Large intestine (tissue), 3 donors: ENCODE data around the gene TEX22. TPM values are rescaled to one million over a fixed set of nuclear protein-coding genes. Genes with fewer than 3 reads are reported as not detected.

Experiments used
- DNase-seq, 2 donors: peaks; one replicate each; pipeline versions ENCODE4 v3.0.0 to v3.0.0-alpha.2; 2013
- H3K27ac ChIP-seq: one replicate; pipeline ENCODE4 v1.5.1; 2013; ENCODE audit warnings: low read length
- H3K27me3 ChIP-seq: 2 replicates; pipeline ENCODE4 v1.6.1; 2013; ENCODE audit warnings: low read length; ENCODE audit not compliant: control insufficient read depth, insufficient read depth
- H3K36me3 ChIP-seq: 2 replicates; pipeline ENCODE4 v1.6.1; 2013; ENCODE audit warnings: low read length; ENCODE audit not compliant: control insufficient read depth, insufficient read depth
- H3K4me1 ChIP-seq: one replicate; pipeline ENCODE4 v1.6.1; 2013; ENCODE audit warnings: low read length; ENCODE audit not compliant: control insufficient read depth, insufficient read depth
- H3K4me3 ChIP-seq: one replicate; pipeline ENCODE4 v1.5.1; 2013; ENCODE audit warnings: low read length
- H3K9me3 ChIP-seq: one replicate; pipeline ENCODE4 v1.6.1; 2013; ENCODE audit warnings: mild to moderate bottlenecking, low read depth, low read length, moderate library complexity; ENCODE audit not compliant: control insufficient read depth
- WGBS: methylation state at CpG from one replicate; pipeline ENCODE4 v1.1.5; 2013; ENCODE audit warnings: low lambda C conversion rate; ENCODE audit not compliant: insufficient coverage; 5-methylcytosine and 5-hydroxymethylcytosine counted together
- polyA plus RNA-seq: library from polyadenylated mRNA; unstranded; fragments of 120-200 nt; gene quantifications from one replicate; pipeline ENCODE4 v1.2.1, GENCODE V29; 2013

TEX22 gene
- polyA plus RNA-seq, 1 donor, result 0.82 TPM

GRCh38 chr14:105452963-105453362 lies 54.6 kb downstream of the TEX22 start:
- Histone ChIP-seq H3K27ac (no peak overlapping the region), H3K4me3 (no peak overlapping the region), H3K9me3 (no peaks in the 10 kb centered on the region), H3K27me3 (no peaks in the 10 kb centered on the region), H3K4me1 (peaks cover 4% of the 10 kb centered on the region), H3K36me3 (peaks cover 67% of the 10 kb centered on the region)
- WGBS, result no CpG with 5 or more reads among the region's 14 CpGs
- no peak for DNase-seq

DNA sequence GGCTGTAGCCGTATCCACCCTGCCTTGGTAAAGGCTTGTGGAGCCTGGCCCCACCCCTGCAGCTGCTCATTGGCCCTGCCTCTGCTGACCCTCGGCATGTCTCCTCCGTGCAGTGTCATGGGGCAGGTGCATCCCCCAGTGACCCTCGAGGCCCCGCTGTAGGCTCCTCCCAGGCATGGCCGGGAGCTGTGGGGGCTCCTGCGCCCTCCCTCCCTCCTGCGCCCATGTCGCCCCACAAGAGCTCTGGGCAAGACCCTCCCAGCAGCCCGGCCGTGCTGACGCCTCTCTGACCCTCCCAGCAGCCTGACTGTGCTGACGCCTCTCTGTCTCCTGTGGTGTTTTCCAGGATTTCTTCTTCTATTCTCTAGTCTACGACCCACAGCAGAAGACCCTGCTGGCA lies 55.5 kb downstream of the TEX22 start:
- no peak overlapping the region for H3K27ac ChIP-seq
- no CpG with 5 or more reads among the region's 14 CpGs for WGBS
- DNase-seq, result no peak
- peaks cover 4% of the 10 kb centered on the region for H3K4me1 ChIP-seq
- no peaks in the 10 kb centered on the region for H3K27me3 ChIP-seq
- peaks cover 72% of the 10 kb centered on the region for H3K36me3 ChIP-seq
- no peak overlapping the region for H3K4me3 ChIP-seq
- H3K9me3 ChIP-seq, result no peaks in the 10 kb centered on the region

GRCh38 chr14:105455086-105455640 lies 56.8 kb downstream of the TEX22 start:
- no CpG with 5 or more reads among the region's 22 CpGs for whole genome bisulfite sequencing
- no peaks in the 10 kb centered on the region for H3K27me3 ChIP-seq
- peak overlapping the region; percentile 59 for H3K27ac ChIP-seq
- no peak overlapping the region for H3K4me3 ChIP-seq
- peaks cover 67% of the 10 kb centered on the region for H3K36me3 ChIP-seq
- H3K9me3 ChIP-seq, result no peaks in the 10 kb centered on the region
- peaks cover 4% of the 10 kb centered on the region for H3K4me1 ChIP-seq
- no peak for DNase-seq

DNA sequence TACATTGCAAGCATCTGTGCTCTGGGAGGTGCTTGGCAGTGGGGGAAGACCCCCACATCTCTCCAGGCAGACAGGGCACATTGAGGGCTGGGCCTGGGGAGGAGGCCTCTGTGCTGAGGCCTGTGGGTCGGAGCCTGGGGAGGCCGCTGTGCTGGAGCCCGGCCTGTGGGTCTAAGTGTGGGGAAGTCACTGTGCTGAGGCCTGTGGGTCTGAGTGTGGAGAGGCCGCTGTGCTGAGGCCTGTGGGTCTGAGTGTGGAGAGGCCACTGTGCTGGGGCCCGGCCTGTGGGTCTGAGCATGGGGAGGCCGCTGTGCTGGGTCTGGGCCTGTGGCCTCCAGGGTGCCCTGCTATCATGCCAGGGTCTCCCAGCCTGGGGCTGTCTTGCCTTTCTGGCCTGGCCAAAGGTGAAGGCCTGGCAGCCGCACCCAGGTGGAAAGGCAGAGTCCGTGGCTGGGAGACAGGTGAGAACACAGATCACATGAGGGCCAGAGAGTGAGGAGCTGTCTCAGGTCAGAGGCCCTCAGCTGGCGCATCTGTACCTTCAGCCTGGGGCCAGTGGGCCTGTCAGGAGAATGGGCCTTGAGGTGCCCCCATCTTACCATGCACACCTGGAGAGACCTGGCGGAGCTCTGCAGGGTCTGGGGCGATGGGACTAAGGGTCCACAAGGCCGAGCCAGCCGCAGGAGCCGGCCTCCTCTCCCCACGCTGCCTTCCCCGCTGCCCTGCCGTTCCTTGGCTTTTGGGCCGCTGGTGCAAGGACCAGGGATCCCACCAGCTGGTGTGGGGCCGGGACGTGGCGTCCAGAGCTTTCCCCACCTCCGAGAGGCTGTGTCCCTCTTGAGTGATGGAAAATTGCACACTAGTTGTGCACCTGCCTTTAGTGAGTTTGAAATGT lies 57.7 kb downstream of the TEX22 start:
- Histone ChIP-seq H3K36me3 (peaks cover 67% of the 10 kb centered on the region), H3K27ac (peak overlapping the region; percentile 59), H3K27me3 (no peaks in the 10 kb centered on the region), H3K9me3 (no peaks in the 10 kb centered on the region), H3K4me1 (peaks cover 4% of the 10 kb centered on the region), H3K4me3 (no peak overlapping the region)
- DNase-seq, result peak; percentile 64 to 78
- WGBS, result no CpG with 5 or more reads among the region's 22 CpGs

GRCh38 chr14:105456736-105457617 lies 58.6 kb downstream of the TEX22 start:
- no peak for DNase-seq
- Histone ChIP-seq H3K4me1 (peaks cover 4% of the 10 kb centered on the region), H3K27me3 (no peaks in the 10 kb centered on the region), H3K27ac (no peak overlapping the region), H3K4me3 (no peak overlapping the region), H3K9me3 (no peaks in the 10 kb centered on the region), H3K36me3 (peaks cover 66% of the 10 kb centered on the region)
- no CpG with 5 or more reads among the region's 22 CpGs for WGBS

DNA sequence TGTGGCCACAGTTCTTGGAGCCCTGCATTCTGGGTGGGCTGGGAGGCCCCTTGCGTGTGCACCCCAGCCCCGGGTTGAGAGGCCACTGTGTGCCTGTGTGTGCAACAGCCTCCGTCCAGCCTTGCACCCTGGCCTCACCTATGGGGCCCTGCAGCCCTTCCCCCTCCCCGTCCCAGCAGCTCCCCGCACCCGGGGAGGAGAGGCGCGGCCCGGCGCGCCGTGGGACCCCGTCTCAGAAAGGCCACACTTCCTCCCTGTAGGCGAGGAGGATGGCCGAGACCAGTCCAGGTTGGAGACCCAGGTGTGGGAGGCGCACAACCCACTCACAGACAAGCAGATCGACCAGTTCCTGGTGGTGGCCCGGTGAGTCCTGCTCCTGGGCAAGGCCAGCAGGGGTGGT lies 59.7 kb downstream of the TEX22 start:
- no peaks in the 10 kb centered on the region for H3K9me3 ChIP-seq
- DNase-seq, result no peak
- WGBS, result no CpG with 5 or more reads among the region's 18 CpGs
- H3K27ac ChIP-seq, result no peak overlapping the region
- no peak overlapping the region for H3K4me3 ChIP-seq
- peaks cover 59% of the 10 kb centered on the region for H3K36me3 ChIP-seq
- peaks cover 4% of the 10 kb centered on the region for H3K4me1 ChIP-seq
- no peaks in the 10 kb centered on the region for H3K27me3 ChIP-seq

- Histone ChIP-seq H3K27me3 (no peaks in the 10 kb centered on the region), H3K36me3 (peaks cover 61% of the 10 kb centered on the region), H3K9me3 (no peaks in the 10 kb centered on the region), H3K27ac (no peak overlapping the region), H3K4me1 (peaks cover 4% of the 10 kb centered on the region), H3K4me3 (no peak overlapping the region)
- DNase-seq, result no peak
- WGBS, result no CpG with 5 or more reads among the region's 14 CpGs
Measured at GRCh38 chr14:105458571-105458970, 60.2 kb downstream of the TEX22 start.

GRCh38 chr14:105460116-105460515 lies 61.8 kb downstream of the TEX22 start:
- no CpG with 5 or more reads among the region's 17 CpGs for WGBS
- Histone ChIP-seq H3K4me1 (peaks cover 4% of the 10 kb centered on the region), H3K9me3 (no peaks in the 10 kb centered on the region), H3K36me3 (peaks cover 61% of the 10 kb centered on the region), H3K27ac (no peak overlapping the region), H3K4me3 (no peak overlapping the region), H3K27me3 (no peaks in the 10 kb centered on the region)
- DNase-seq, result no peak

DNA sequence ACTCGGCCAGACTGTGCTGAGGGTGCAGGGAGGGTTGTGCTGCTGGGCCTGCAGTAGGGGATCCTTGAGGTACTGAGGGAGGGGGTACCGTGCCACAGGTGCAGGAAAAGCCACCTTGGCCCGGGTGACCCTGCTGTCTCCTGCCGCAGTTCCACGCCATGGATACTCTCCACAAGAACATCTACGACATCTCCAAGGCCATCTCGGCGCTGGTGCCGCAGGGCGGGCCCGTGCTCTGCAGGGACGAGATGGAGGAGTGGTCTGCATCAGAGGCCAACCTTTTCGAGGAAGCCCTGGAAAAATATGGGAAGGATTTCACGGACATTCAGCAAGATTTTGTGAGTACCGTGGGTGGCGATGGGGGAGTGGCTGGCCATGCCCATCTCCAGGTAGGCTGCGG lies 62.3 kb downstream of the TEX22 start:
- WGBS, result no CpG with 5 or more reads among the region's 17 CpGs
- H3K36me3 ChIP-seq, result peaks cover 60% of the 10 kb centered on the region

GRCh38 chr14:105461903-105462302 lies 63.6 kb downstream of the TEX22 start:
- Histone ChIP-seq H3K9me3 (no peaks in the 10 kb centered on the region), H3K27ac (no peak overlapping the region), H3K4me1 (no peaks in the 10 kb centered on the region), H3K4me3 (no peak overlapping the region), H3K27me3 (no peaks in the 10 kb centered on the region), H3K36me3 (peaks cover 52% of the 10 kb centered on the region)
- no CpG with 5 or more reads among the region's 18 CpGs for WGBS
- no peak for DNase-seq

More for the DNA sequence above, 62.3 kb downstream of the TEX22 start:
- DNase-seq, result no peak
- H3K4me1 ChIP-seq, result peaks cover 3% of the 10 kb centered on the region
- no peak overlapping the region for H3K4me3 ChIP-seq
- no peaks in the 10 kb centered on the region for H3K9me3 ChIP-seq
- no peak overlapping the region for H3K27ac ChIP-seq
- no peaks in the 10 kb centered on the region for H3K27me3 ChIP-seq
